ENCODE measurements around the gene SLC22A15.

DNA sequence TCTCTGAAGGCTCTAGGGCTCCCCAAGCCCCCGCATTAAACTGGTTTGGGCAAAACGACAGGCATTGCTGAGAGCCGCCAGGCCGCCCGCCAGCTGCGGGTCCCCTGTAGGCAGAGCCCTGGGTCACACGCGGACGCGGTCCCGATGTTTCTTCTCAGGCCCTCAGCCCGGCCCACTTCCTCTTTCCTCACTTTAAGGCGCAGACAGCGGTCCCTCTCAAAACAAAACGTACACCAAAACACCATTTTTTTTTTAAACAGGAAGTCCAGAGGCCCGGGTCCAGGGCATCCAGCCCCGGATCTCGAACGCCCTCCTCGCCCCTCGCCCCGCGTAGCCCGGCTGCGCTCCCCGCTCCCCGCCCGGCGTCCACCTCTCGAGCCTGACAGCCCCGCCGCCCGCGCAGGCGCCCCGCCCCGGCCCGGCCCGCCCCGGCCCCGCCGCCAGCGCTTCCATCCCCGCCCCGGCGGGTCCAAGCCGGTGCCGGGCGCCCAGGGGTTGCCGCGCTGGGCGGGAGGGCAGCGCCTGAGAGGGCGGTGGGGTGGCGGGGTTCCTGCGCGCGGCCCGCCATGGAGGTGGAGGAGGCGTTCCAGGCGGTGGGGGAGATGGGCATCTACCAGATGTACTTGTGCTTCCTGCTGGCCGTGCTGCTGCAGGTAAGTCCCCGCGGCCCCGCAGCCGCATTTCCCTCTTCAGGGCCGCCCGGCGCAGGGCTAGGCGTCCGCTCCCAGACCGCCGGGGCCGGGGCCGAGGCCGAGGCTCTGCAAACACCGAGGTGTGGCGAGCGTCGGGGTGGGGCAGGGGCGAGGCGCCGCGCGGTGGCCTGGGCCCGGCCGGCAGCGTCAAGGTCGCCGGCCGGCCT is at the start of gene SLC22A15:
- TF ChIP-seq, protein P1, sequence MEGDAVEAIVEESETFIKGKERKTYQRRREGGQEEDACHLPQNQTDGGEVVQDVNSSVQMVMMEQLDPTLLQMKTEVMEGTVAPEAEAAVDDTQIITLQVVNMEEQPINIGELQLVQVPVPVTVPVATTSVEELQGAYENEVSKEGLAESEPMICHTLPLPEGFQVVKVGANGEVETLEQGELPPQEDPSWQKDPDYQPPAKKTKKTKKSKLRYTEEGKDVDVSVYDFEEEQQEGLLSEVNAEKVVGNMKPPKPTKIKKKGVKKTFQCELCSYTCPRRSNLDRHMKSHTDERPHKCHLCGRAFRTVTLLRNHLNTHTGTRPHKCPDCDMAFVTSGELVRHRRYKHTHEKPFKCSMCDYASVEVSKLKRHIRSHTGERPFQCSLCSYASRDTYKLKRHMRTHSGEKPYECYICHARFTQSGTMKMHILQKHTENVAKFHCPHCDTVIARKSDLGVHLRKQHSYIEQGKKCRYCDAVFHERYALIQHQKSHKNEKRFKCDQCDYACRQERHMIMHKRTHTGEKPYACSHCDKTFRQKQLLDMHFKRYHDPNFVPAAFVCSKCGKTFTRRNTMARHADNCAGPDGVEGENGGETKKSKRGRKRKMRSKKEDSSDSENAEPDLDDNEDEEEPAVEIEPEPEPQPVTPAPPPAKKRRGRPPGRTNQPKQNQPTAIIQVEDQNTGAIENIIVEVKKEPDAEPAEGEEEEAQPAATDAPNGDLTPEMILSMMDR (IDR thresholded peaks at IDR 0.05) = no peak
- TF ChIP-seq POLR2A (IDR thresholded peaks at IDR 0.05) = no peak

Data from testis (tissue), 2 donors.